ENCODE measurements around the gene CSN1S1.
"Not testable (repeated sequence)": the region's sequence is repeated elsewhere in the genome, so short reads cannot be mapped to it uniquely, and the experiment has no call there.

Gene CSN1S1

DNA sequence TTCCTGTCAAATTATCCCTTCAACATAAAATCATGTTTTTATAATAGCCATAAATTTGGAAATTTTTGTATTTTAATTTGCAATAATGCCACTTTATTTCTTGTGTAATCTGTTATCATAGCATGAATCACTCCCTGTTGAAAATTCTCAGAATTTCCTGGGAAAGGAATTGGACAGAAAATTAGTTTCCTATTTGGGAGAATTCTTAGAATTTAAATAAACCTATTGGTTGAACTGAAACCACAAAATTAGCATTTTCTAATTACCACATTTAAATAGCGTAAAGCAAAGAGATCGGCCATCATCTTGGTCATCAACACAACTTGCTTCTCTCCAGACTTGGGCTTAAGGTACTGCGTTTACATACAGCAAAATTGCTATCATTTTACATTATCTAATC is at the start of gene CSN1S1:
CSN1S1 (plus strand) TSS at position 301 of the 400 bp plus-strand sequence. CDS start 1,488 bp downstream, outside the sequence.
- DNase-seq = no peak

DNA sequence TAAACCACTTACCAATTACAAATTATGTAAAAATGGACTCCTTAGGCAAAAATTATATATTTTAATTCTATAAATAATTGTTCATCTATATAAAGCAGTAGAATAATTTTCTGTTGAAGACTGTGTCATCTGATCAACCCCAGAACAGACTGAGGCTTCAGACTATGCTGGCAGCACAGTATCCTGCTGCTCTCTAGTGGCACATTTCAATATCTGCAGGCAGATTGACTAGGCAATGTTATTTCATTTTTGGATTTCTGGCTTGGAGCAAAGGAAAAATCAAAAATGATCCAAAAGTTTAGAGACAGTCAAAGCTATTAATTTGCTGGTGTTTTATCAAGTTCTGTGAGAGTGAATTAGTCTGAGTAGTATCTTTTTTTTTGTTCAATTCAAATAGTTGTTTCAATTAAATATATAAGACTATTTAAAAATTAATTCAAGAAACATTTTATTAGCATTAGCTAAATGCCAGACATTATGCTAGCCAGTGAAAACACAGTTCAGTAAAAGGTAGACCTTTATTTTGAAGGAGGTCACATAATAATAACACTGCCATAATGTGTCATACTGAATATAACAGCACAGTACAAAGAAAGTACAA is 49.6 kb upstream of the CSN1S1 start:
- peak in 14 of 56 donors; percentile 0 to 32 (median 3) for DNase-seq

GRCh38 chr4:69882150-69882549 is 48.7 kb upstream of the CSN1S1 start:
- no peak for DNase-seq

DNA sequence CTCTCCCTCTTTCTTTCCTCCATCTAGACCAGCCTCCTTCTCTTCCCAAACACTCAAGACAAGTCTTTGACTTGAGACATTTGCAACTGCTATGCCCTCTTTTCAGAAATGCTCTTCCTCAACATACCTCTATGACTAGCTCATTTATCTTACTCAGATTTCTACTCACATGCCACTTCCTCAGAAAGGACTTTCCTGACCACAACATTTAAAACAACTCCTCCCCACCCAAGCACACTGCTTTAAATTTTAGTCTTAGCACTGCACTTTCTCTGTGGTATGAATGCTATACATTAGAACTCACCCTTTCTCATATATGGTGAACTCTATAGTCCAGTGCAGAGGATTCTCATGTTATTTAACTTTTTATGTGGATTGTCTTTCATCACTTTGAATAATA is 42.5 kb upstream of the CSN1S1 start:
- DNase-seq = no peak

- no peak for DNase-seq
Observed at GRCh38 chr4:69894186-69894585, 36.7 kb upstream of the CSN1S1 start.

DNA sequence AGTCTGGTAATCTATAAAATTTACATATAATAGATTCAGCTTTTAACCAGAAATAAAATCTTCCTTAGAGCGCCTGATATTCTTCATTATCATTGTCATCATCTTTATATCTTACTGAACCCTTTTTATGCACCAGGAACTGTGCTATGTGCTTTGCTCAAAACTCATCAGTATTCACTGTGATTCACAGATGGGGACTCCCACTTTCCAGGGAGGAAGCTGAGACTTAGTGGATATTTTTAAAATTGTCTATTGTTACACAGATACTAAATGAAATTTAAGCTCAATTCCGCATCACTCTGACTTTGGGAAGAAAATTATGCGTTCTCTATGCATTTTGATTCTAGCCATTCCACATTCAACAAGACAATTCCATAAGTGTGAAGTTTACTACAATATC is 36.1 kb upstream of the CSN1S1 start:
- peak in 2 of 56 donors; percentile 0 for DNase-seq

- no peak for DNase-seq
Observed at GRCh38 chr4:69896530-69897116, 34.2 kb upstream of the CSN1S1 start.

GRCh38 chr4:69907151-69907550 is 23.7 kb upstream of the CSN1S1 start:
- no peak for DNase-seq

- no peak for DNase-seq
Observed at GRCh38 chr4:69909195-69909594, 21.7 kb upstream of the CSN1S1 start.

- no peak for DNase-seq
Observed at GRCh38 chr4:69910016-69910782, 20.7 kb upstream of the CSN1S1 start.

GRCh38 chr4:69920874-69921273 is 10.0 kb upstream of the CSN1S1 start:
- no peak for DNase-seq

GRCh38 chr4:69923782-69924410 is 7.0 kb upstream of the CSN1S1 start:
- not testable (repeated sequence) for DNase-seq

GRCh38 chr4:69934150-69934549 is 3.3 kb downstream of the CSN1S1 start:
- DNase-seq = no peak

DNA sequence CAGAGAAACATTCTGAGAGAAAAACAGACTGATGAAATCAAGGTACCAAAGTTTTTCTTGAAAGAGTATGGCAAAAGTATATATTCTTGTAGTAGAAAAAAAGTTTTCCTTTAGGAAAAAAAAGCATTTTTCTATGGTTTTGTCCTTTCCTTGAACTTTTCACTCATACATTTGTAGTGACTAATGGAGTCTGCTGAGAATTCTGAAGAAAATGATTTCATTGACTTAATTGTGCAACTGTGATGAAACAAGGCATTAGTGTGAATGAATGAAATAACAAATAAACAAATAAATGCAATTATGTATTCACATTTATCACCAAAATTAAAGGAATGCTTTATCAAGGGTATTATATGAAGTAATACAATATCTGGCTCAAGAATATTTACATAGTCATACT is 5.7 kb downstream of the CSN1S1 start:
- DNase-seq = no peak

DNA sequence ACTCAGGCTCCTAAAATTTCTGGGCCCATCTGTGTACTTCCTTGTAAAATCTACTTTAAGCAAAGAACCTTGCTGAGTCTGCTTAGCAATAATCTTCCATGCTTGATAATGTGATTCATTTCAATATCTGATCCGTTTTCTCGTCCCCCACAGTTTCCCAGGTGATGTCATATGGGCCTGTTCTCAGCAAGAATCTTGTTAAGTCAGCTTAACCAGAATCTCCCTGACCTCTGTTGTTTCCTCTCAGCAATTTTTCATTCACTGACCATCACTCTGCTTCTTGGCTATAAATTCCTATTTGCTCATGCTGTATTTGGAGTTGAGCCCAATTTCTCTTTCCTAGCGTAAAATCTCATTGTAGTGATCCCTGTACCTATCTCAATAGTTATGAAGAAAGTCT is 20.7 kb downstream of the CSN1S1 start:
- DNase-seq = no peak

- DNase-seq = no peak
Observed at GRCh38 chr4:69957209-69957608, 26.3 kb downstream of the CSN1S1 start.

GRCh38 chr4:69965628-69966027 is 34.8 kb downstream of the CSN1S1 start, which contains the start of gene CSN2:
CSN2 (minus strand) TSS chr4:69965728; CDS start chr4:69960995, 4,733 bp downstream.
- DNase-seq = no peak

DNA sequence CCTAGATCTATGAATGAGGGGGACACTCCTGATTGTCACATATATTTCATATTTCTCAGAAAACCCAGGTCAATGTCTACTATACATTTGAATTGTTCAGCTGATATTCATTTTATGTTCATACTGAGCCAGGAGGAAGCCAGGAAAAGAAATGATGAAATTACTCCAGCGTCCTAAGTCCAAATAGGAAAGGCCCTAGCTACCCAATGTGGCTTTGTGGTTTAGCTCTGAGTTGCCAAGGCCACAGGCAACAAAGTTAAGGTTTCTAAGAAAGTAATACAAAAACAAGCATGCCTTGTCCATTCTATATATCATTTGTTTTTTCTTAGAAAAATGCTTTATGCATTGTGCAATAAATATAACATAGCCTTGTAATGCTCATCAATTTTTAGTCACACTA is 39.2 kb downstream of the CSN1S1 start:
- DNase-seq = no peak

DNA sequence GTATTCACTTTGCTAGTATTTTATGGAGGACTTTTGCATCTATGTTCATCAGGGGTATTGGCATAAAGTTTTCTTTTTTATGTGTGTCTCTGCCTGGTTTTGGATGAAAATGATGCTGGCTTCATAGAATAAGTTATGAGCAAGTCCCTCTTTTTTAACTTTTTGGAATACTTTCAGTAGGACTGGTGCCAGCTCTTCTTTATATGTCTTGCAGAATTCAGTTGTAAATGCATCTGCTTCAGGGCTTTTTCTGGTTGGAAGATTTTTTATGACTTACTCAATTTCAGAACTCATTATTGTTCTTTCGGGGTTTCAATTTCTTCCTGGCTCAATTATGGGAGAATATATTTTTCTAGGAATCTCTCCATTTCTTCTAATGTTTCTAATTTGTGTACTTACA is 43.8 kb downstream of the CSN1S1 start:
- no peak for DNase-seq

DNA sequence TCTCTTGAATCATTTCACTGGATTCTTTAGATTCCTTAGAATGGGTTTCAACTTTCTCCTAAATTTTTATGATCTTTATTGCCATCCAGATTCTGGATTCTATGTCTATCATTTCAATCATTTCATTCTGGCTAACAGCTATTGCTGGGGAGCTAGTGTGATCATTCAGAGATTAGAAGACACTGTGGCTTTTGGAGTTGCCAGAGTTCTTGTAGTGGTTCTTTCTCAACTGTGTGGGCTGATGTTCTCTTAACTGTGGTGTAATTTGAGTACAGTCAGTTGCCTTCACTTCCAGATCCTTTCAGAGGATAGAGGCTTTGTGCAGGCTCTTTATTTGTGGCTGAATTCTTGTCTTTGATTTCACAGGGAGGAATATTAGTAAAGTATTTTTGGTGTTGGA is 46.7 kb downstream of the CSN1S1 start:
- no peak for DNase-seq

DNA sequence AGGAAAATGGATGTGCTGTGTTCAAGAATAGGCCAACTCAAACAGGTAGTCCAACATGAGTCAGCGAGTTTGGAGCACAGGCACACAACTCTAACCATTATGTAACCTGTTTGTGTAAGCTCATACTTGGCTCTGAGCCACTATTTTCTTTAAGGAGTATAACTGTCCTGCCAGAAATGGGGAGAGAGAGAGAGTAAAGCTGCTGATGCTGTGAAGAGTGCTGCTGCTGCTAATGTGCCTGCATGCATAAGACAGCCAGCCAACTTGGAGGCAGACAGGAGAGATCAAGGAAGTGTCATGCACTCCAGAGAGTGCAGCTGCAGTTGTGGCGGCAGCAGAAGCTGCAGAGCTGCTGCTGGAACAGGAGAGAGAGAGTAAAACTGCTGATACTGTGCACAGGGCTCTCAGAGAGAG is 53.2 kb downstream of the CSN1S1 start:
- DNase-seq = peak in 2 of 56 donors; percentile 3 to 20

DNA sequence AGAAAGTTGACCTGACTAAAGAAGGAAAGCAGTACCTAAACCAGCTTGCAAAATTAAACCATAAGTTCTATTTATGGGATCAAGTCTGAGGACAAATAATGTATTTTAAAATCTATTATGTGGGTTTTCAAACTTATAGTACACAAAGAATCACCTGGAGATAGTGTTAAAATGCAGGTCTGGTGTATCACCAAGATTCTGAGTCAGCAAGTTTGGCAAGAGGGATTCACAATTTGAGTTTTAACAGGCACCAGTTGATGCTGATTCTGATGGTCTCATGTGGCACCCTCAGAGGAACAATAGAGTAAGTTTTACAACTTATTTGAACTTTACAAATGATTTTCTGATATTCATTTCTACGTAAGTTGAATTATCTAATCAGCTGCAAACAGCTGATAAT is 55.8 kb downstream of the CSN1S1 start:
- DNase-seq = no peak
